Left ventricle myocardium inferior (tissue), 1 donor: Measurements from ENCODE around the gene DIDO1. TPM values are rescaled to one million over a fixed set of nuclear protein-coding genes. Genes with fewer than 3 reads are reported as not detected.

Experiments
- DNase-seq: peaks from one replicate; pipeline ENCODE4 v3.0.0-alpha.2; 2020
- H3K27ac ChIP-seq: fragments of 200-600 bp; replicated peaks from 2 replicates; pipeline ENCODE4 v1.8.0; 2021
- H3K27me3 ChIP-seq: fragments of 200-600 bp; 2 replicates; pipeline ENCODE4 v1.8.0; 2021; ENCODE audit warnings: low read depth
- H3K36me3 ChIP-seq: fragments of 200-600 bp; 2 replicates; pipeline ENCODE4 v1.8.0; 2021
- H3K4me1 ChIP-seq: fragments of 200-600 bp; 2 replicates; pipeline ENCODE4 v1.8.0; 2021
- H3K4me3 ChIP-seq: fragments of 200-600 bp; 2 replicates; pipeline ENCODE4 v1.8.0; 2021; ENCODE audit warnings: mild to moderate bottlenecking, moderate library complexity
- H3K9me3 ChIP-seq: fragments of 200-600 bp; replicated peaks from 2 replicates; pipeline ENCODE4 v1.8.0; 2021
- CTCF ChIP-seq: fragments of 200-600 bp; IDR thresholded peaks from 2 replicates; pipeline ENCODE4 v1.8.0; 2021; ENCODE audit warnings: antibody characterized with exemption, mild to moderate bottlenecking, borderline replicate concordance
- intact Hi-C: fragments of 100-400 bp; cut with micrococcal nuclease; formaldehyde crosslinking; loops from one replicate; pipeline ENCODE4 v1.11.0; 2022
- total RNA-seq: library from RNA; stranded (reverse); fragmentation: NEBNext Ultra II Directional; extraction: Animal tissue kit (Norgen Biotek cat#: 25700); gene quantifications from one replicate; pipeline ENCODE4 v1.2.1, GENCODE V29; 2021
- donor health status: DM: no; HTN: yes; CAD: no; lungs with severe emphysema.

DIDO1 gene
- total RNA-seq, 1 donor from 2014 or later: 37.0 TPM

DNA sequence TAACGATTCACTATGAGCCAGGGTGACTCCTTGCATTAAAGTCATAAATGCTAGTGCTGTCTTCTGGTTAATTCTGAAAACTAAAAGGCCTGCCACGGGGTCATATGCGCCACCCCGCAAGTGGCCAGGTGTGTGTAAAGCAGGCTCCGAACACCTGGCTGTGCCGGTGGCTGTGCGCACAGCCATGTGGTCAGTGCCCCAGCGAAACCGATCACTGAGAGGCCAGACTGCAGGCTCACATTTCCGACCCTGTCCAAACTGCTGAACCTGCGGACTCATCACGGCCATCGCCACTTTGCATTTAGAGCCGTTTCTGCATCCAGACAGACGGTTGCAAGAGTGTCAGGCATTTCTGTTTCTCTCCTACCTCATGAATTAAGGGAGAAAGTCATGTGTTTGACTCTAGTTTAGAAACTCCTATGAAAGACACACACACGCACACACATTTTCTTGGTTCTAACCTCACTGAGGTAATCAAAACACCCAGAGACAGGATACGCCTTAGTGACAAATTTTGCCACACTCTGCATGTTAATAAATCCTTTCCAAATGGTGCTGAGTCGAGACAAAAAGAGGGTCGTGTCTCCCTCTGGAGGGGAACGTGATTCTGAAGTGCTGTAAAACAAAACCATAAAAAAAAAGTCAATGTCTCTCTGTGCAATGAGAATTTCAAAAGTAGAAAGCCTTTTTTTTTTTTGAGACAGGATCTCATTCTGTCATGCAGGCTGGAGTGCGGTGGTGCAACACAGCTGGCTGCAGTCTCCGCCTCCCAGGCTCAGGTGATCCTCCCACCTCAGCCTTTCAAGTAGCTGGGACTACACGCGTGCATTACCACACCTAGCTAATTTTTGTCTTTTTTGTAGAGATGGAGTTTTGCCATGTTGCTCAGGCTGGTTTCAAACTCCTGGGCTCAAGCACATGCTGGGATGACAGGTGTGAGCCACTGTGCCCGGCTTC, 33.7 kb downstream of the DIDO1 start:
- Histone ChIP-seq H3K27ac (no peak overlapping the region), H3K4me3 (no peak overlapping the region), H3K9me3 (no peaks in the 10 kb centered on the region), H3K36me3 (peaks cover 89% of the 10 kb centered on the region), H3K4me1 (peaks cover 4% of the 10 kb centered on the region), H3K27me3 (no peaks in the 10 kb centered on the region)
- peak; percentile 4 for DNase-seq
- TF ChIP-seq CTCF: no peak
- intact Hi-C loops: no loop called here

DNA sequence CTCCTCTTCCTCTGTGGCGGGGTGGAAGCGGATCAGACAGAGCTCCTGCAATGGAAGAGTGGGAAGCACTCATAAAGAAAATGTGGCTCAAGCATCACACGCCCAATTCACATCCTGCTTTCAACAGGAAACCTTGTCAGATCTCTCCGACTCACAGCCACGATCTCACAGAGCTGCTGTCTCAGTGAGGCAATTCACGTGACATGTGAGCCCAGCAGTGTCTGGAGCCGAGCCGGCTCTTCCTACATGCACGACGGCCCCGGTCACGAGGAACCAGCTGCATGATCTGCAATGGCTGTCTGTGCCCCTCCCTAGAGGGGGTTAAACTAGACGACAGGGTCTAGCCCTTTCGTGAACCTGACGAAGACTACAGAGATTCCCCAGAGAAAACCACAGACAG, 35.2 kb downstream of the DIDO1 start:
- intact Hi-C loops: no loop called here
- H3K4me3 ChIP-seq: no peak overlapping the region
- H3K36me3 ChIP-seq: peaks cover 94% of the 10 kb centered on the region

DNA sequence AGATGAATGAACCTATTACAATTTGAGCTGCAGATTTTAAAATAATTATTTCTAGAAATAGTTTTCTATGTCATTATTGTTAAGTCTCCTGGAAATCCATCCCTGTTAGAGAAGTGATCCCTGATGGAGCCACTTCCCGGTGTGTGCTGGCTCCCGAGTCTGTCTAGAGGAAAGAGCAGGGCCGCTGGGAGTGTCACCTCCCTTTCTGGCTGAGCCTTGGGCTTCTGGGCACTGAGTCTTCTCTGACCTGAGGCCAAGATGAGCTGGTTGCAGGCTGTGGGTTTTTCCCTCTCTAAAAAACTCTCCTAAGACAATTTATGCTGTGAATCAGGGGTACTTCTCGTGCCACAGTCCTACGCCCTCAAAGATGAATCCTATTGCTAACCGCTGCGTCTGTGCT, 35.9 kb downstream of the DIDO1 start:
- Histone ChIP-seq H3K4me3 (no peak overlapping the region), H3K9me3 (no peaks in the 10 kb centered on the region), H3K27ac (no peak overlapping the region), H3K27me3 (no peaks in the 10 kb centered on the region), H3K36me3 (peaks cover 88% of the 10 kb centered on the region), H3K4me1 (peaks cover 13% of the 10 kb centered on the region)
- TF ChIP-seq CTCF: no peak
- no peak for DNase-seq
- intact Hi-C loops: no loop called here

More for the DNA sequence above, 35.2 kb downstream of the DIDO1 start:
- TF ChIP-seq CTCF: no peak
- no peak for DNase-seq
- Histone ChIP-seq H3K27ac (no peak overlapping the region), H3K4me1 (peaks cover 13% of the 10 kb centered on the region), H3K27me3 (no peaks in the 10 kb centered on the region), H3K9me3 (no peaks in the 10 kb centered on the region)

GRCh38 chr20:62889871-62890270, 36.4 kb downstream of the DIDO1 start:
- no peak overlapping the region for H3K27ac ChIP-seq
- no peaks in the 10 kb centered on the region for H3K9me3 ChIP-seq
- TF ChIP-seq CTCF: no peak
- DNase-seq: no peak
- H3K36me3 ChIP-seq: peaks cover 82% of the 10 kb centered on the region
- H3K4me1 ChIP-seq: peaks cover 13% of the 10 kb centered on the region
- intact Hi-C loops: no loop called here
- no peaks in the 10 kb centered on the region for H3K27me3 ChIP-seq
- no peak overlapping the region for H3K4me3 ChIP-seq

- intact Hi-C loops: no loop called here
- Histone ChIP-seq H3K27me3 (no peaks in the 10 kb centered on the region), H3K27ac (no peak overlapping the region), H3K9me3 (no peaks in the 10 kb centered on the region), H3K36me3 (peaks cover 77% of the 10 kb centered on the region), H3K4me1 (peaks cover 13% of the 10 kb centered on the region), H3K4me3 (no peak overlapping the region)
- DNase-seq: no peak
- no peak for TF ChIP-seq CTCF
Observed at GRCh38 chr20:62889411-62889810, 36.9 kb downstream of the DIDO1 start.
